Endothelial cell of umbilical vein (primary cell): Measurements from ENCODE around the gene MEF2C. TPM values are rescaled to one million over a fixed set of nuclear protein-coding genes. Genes with fewer than 3 reads are reported as not detected.

Experiments
- BruUV-seq: library from RNA; stranded (reverse); fragments of 400-500 nt; replicated peaks from 2 replicates; lab custom pipeline; 2021; lab: Mats Ljungman, UMichigan
- CTCF ChIA-PET: fragments of 300-600, 350-600 bp; sonication (Branson Sonifier 250); formaldehyde crosslinking; loops from one replicate; lab custom pipeline; 2021; ENCODE audit warnings: antibody characterized with exemption, inconsistent platforms; lab: Charles Lee
- POLR2A ChIA-PET: fragments of 300-600, 350-600 bp; sonication (Branson Sonifier 250); formaldehyde crosslinking; loops from one replicate; lab custom pipeline; 2021; ENCODE audit warnings: antibody characterized with exemption, inconsistent platforms; lab: Charles Lee
- DNase-seq: peaks from one replicate; pipeline ENCODE4 v3.0.0-alpha.2; 2011; ENCODE audit warnings: low read depth, low spot score
- FAIRE-seq: peaks from 2 replicates; lab custom pipeline; 2011; peaks lifted over from hg19 to GRCh38; lab: Jason Lieb, UNC
- H2AFZ ChIP-seq: 2 replicates; pipeline ENCODE4 v1.6.0; 2012; ENCODE audit warnings: low read depth, low read length, control low read depth, inconsistent platforms
- H3K27ac ChIP-seq: 2 replicates; pipeline ENCODE4 v1.5.1; 2011; ENCODE audit warnings: low read depth, mild to moderate bottlenecking, control low read depth, low read length, moderate library complexity; ENCODE audit not compliant: insufficient read depth
- H3K27me3 ChIP-seq, 2 experiments: 2 replicates each; pipeline versions ENCODE4 v1.6.0 to v1.6.1; 2011; ENCODE audit warnings: low read length in 2 of 2, mixed read lengths in 1 of 2; ENCODE audit not compliant: control insufficient read depth in 2 of 2, insufficient read depth in 2 of 2
- H3K36me3 ChIP-seq, 2 experiments: 2 replicates in 1 of 2; 3 replicates in 1 of 2; pipeline ENCODE4 v1.5.1; 2011; ENCODE audit warnings: low read length in 2 of 2, mild to moderate bottlenecking in 1 of 2, moderate library complexity in 1 of 2; ENCODE audit not compliant: control insufficient read depth in 2 of 2, insufficient read depth in 2 of 2; ENCODE audit errors: extremely low read depth in 1 of 2
- H3K4me1 ChIP-seq: 3 replicates; pipeline ENCODE4 v1.5.1; 2011; ENCODE audit warnings: mild to moderate bottlenecking, low read length; ENCODE audit not compliant: control insufficient read depth, insufficient read depth; ENCODE audit errors: extremely low read depth
- H3K4me2 ChIP-seq: 2 replicates; pipeline ENCODE4 v1.6.1; 2011; ENCODE audit warnings: low read length, control low read depth, mixed read lengths; ENCODE audit not compliant: insufficient read depth
- H3K4me3 ChIP-seq, 3 experiments: fragments of 200-600 bp in 1 of 3; sonication (generic), shearing (Covaris generic) in 1 of 3; replicated peaks in 1 of 3; 2 replicates each; pipeline ENCODE4 v1.5.1; 2011 to 2016; ENCODE audit warnings: control low read depth in 3 of 3, low read length in 3 of 3, mild to moderate bottlenecking in 2 of 3, inconsistent platforms in 1 of 3, low read depth in 1 of 3, moderate library complexity in 1 of 3; ENCODE audit not compliant: insufficient read depth in 1 of 3
- H3K79me2 ChIP-seq: 2 replicates; pipeline ENCODE4 v1.6.0; 2012; ENCODE audit warnings: low read length, inconsistent platforms; ENCODE audit not compliant: control insufficient read depth, insufficient read depth
- H3K9ac ChIP-seq: replicated peaks from 2 replicates; pipeline ENCODE3; 2011; ENCODE audit warnings: low read length, control low read depth; ENCODE audit not compliant: insufficient read depth; ENCODE audit errors: extremely low read depth
- H3K9me1 ChIP-seq: replicated peaks from 3 replicates; pipeline ENCODE4 v1.6.0; 2011; ENCODE audit warnings: mild to moderate bottlenecking, low read length; ENCODE audit not compliant: control insufficient read depth, insufficient read depth; ENCODE audit errors: extremely low read depth
- H3K9me3 ChIP-seq: replicated peaks from 2 replicates; pipeline ENCODE4 v1.5.1; 2012; ENCODE audit warnings: low read length, inconsistent platforms; ENCODE audit not compliant: control insufficient read depth, insufficient read depth
- H4K20me1 ChIP-seq: replicated peaks from 2 replicates; pipeline ENCODE3; 2011; ENCODE audit warnings: mild to moderate bottlenecking, low read length; ENCODE audit not compliant: control insufficient read depth, insufficient read depth; ENCODE audit errors: extremely low read depth
- CTCF ChIP-seq, 2 donors: IDR thresholded peaks; 1 replicate in 1 of 2; 2 replicates in 1 of 2; pipeline ENCODE4 v1.5.1; 2011; ENCODE audit warnings: low read length in 2 of 2, mild to moderate bottlenecking in 2 of 2, moderate library complexity in 2 of 2, control low read depth in 1 of 2, inconsistent platforms in 1 of 2, low read depth in 1 of 2; ENCODE audit not compliant: insufficient read depth in 1 of 2; ENCODE audit errors: extremely low read depth in 1 of 2
- EZH2 ChIP-seq: IDR thresholded peaks from 2 replicates; pipeline ENCODE4 v1.6.1; 2012; ENCODE audit warnings: borderline replicate concordance, low read depth, mild to moderate bottlenecking, moderate library complexity, low read length, inconsistent platforms; ENCODE audit not compliant: severe bottlenecking
- FOS ChIP-seq: IDR thresholded peaks from 2 replicates; pipeline ENCODE4 v1.6.1; 2011; ENCODE audit warnings: mild to moderate bottlenecking, low read length, moderate library complexity, borderline replicate concordance; ENCODE audit not compliant: insufficient read depth
- GATA2 ChIP-seq: IDR thresholded peaks from 2 replicates; pipeline ENCODE4 v1.7.0; 2011; ENCODE audit warnings: low read depth, mild to moderate bottlenecking, moderate library complexity, mixed read lengths, low read length; ENCODE audit not compliant: insufficient read length, insufficient read depth
- JUN ChIP-seq: IDR thresholded peaks from 2 replicates; pipeline ENCODE4 v1.6.1; 2011; ENCODE audit warnings: borderline replicate concordance, low read depth; ENCODE audit not compliant: insufficient read length, insufficient read depth
- MAX ChIP-seq: IDR thresholded peaks from 2 replicates; pipeline ENCODE4 v1.6.1; 2011; ENCODE audit not compliant: insufficient read depth, insufficient read length
- MYC ChIP-seq: IDR thresholded peaks from one replicate; pipeline ENCODE4 v1.6.1; 2011; ENCODE audit warnings: mild to moderate bottlenecking, low read depth, low read length
- POLR2A ChIP-seq: IDR thresholded peaks from 2 replicates; pipeline ENCODE4 v1.6.1; 2012; ENCODE audit warnings: low read depth, mild to moderate bottlenecking, control low read depth, low read length
- dilution Hi-C: fragments of 300-500 bp; cut with MboI; formaldehyde crosslinking; loops from one replicate; pipeline ENCODE4 v1.15.0; 2019; ENCODE audit warnings: low sequenced_read_pairs; ENCODE audit not compliant: extremely low pct_ligation_motif_present
- intact Hi-C: fragments of 100-400 bp; cut with micrococcal nuclease; formaldehyde crosslinking; loops from one replicate; pipeline ENCODE4 v1.10.0; 2022
- polyA plus RNA-seq, 4 experiments: library from polyadenylated mRNA; depleted of rRNA in 3 of 4; stranded (reverse) in 3 of 4; unstranded in 1 of 4; fragments of >200 nt; gene quantifications; 2 replicates each; pipeline versions ENCODE4 v1.2.1 to v1.2.3, GENCODE V29; 2011 to 2012; ENCODE audit warnings: missing spikeins in 1 of 4
- total RNA-seq: library from RNA; stranded (reverse); gene quantifications from 2 replicates; pipeline ENCODE4 v1.2.3, GENCODE V29; 2021

Gene MEF2C
- total and polyA plus RNA-seq, 2 donors (not counting 3 experiments of a cell fraction or from before 2014, with no cell fraction given): 21.2 to 67.7 TPM

- H3K9me3 ChIP-seq: no peaks in the 10 kb centered on the region
- dilution Hi-C loops: no loop called here
- no peak overlapping the region for H3K4me3 ChIP-seq
- no TSS peak for BruUV-seq
- FAIRE-seq (no peak), DNase-seq (no peak)
- no peak for TF ChIP-seq FOS
- no peak for TF ChIP-seq JUN
- TF ChIP-seq MYC: no peak
- no peak for TF ChIP-seq GATA2
- no peak for TF ChIP-seq EZH2
- no peak for TF ChIP-seq POLR2A
- TF ChIP-seq CTCF (IDR thresholded peaks at IDR 0.05; ENCODE audit: extremely low read depth in 1 of 2, insufficient read depth in 1 of 2, low read depth in 1 of 2, low read length in 2 of 2): no peak
- no peak for TF ChIP-seq MAX
- no peaks in the 10 kb centered on the region for H3K79me2 ChIP-seq
- no peaks in the 10 kb centered on the region for H3K36me3 ChIP-seq
- no peak overlapping the region for H3K27ac ChIP-seq
- H3K9ac ChIP-seq: no peak overlapping the region
- intact Hi-C loops: no loop called here
- no peaks in the 10 kb centered on the region for H3K4me1 ChIP-seq
- no peaks in the 10 kb centered on the region for H3K27me3 ChIP-seq
- H3K9me1 ChIP-seq: no peaks in the 10 kb centered on the region
- CTCF ChIA-PET: no interaction called here
- no peaks in the 10 kb centered on the region for H4K20me1 ChIP-seq
- H3K4me2 ChIP-seq: no peak overlapping the region
- POLR2A ChIA-PET: no interaction called here
- no peak overlapping the region for H2AFZ ChIP-seq
Observed at GRCh38 chr5:88854769-88855168, 28.2 kb downstream of the MEF2C start.
